H1 (cell line): Measurements from ENCODE around the gene RPL19. TPM values are rescaled to one million over a fixed set of nuclear protein-coding genes. Genes with fewer than 3 reads are reported as not detected.

Source experiments
- CTCF ChIA-PET: fragments of 300-600 bp; sonication (Branson Sonifier 250); formaldehyde crosslinking; loops from one replicate; lab custom pipeline; 2021; ENCODE audit not compliant: partially characterized antibody; lab: Charles Lee
- POLR2A ChIA-PET: fragments of 300-600 bp; sonication (Branson Sonifier 250); formaldehyde crosslinking; loops from one replicate; lab custom pipeline; 2021; ENCODE audit warnings: inconsistent platforms; ENCODE audit not compliant: partially characterized antibody; lab: Charles Lee
- DNase-seq, 2 experiments: peaks; one replicate each; pipeline versions ENCODE4 v3.0.0 to v3.0.0-alpha.2; 2010 to 2022; ENCODE audit warnings: low spot score in 2 of 2, low read depth in 1 of 2, mixed read lengths in 1 of 2
- FAIRE-seq: peaks from 2 replicates; lab custom pipeline; 2011; peaks lifted over from hg19 to GRCh38; lab: Jason Lieb, UNC
- H2AFZ ChIP-seq: 2 replicates; pipeline ENCODE4 v1.8.1; 2012; ENCODE audit warnings: low read length, inconsistent platforms
- H2AK5ac ChIP-seq: 2 replicates; pipeline ENCODE4 v1.6.1; 2013; ENCODE audit warnings: low read depth, low read length
- H2BK120ac ChIP-seq: replicated peaks from 2 replicates; pipeline ENCODE3; 2013; ENCODE audit warnings: low read depth, low read length, inconsistent platforms
- H2BK12ac ChIP-seq: 2 replicates; pipeline ENCODE4 v1.6.1; 2013; ENCODE audit warnings: low read depth, low read length
- H2BK15ac ChIP-seq: 2 replicates; pipeline ENCODE4 v1.6.1; 2013; ENCODE audit warnings: low read length
- H2BK20ac ChIP-seq: 2 replicates; pipeline ENCODE4 v1.6.1; 2013; ENCODE audit warnings: low read length
- H2BK5ac ChIP-seq: 2 replicates; pipeline ENCODE4 v1.6.1; 2013; ENCODE audit warnings: low read depth, low read length
- H3K14ac ChIP-seq: 2 replicates; pipeline ENCODE4 v1.6.1; 2013; ENCODE audit warnings: inconsistent platforms; ENCODE audit not compliant: insufficient read length
- H3K18ac ChIP-seq: 2 replicates; pipeline ENCODE4 v1.6.1; 2013; ENCODE audit warnings: low read length; ENCODE audit errors: extremely low read depth
- H3K23ac ChIP-seq: 2 replicates; pipeline ENCODE4 v1.6.1; 2013; ENCODE audit warnings: inconsistent platforms; ENCODE audit not compliant: insufficient read length
- H3K23me2 ChIP-seq: 2 replicates; pipeline ENCODE4 v1.6.1; 2013; ENCODE audit warnings: low read depth, low read length
- H3K27ac ChIP-seq: 2 replicates; pipeline ENCODE4 v1.6.1; 2011; ENCODE audit warnings: low read depth, low read length, inconsistent platforms
- H3K27me3 ChIP-seq, 4 experiments: replicated peaks in 1 of 4; 1 replicate in 1 of 4; 2 replicates in 3 of 4; pipeline versions ENCODE4 v1.6.1 to v1.8.1; 2011 to 2013; ENCODE audit warnings: low read length in 3 of 4, mild to moderate bottlenecking in 3 of 4, inconsistent platforms in 2 of 4, mixed read lengths in 2 of 4, moderate library complexity in 1 of 4; ENCODE audit not compliant: control insufficient read depth in 3 of 4, insufficient read depth in 3 of 4; ENCODE audit errors: extremely low read depth in 1 of 4
- H3K36me3 ChIP-seq, 4 experiments: 2 replicates each; pipeline versions ENCODE4 v1.6.1 to v1.8.1; 2011 to 2013; ENCODE audit warnings: mild to moderate bottlenecking in 4 of 4, low read length in 3 of 4, moderate library complexity in 2 of 4, control low read depth in 1 of 4, inconsistent platforms in 1 of 4; ENCODE audit not compliant: insufficient read depth in 4 of 4, control insufficient read depth in 2 of 4
- H3K4ac ChIP-seq: replicated peaks from 2 replicates; pipeline ENCODE3; 2013; ENCODE audit warnings: low read length, low read depth, mixed read lengths, inconsistent platforms; ENCODE audit not compliant: insufficient read length
- H3K4me1 ChIP-seq, 4 experiments: replicated peaks in 1 of 4; 1 replicate in 1 of 4; 2 replicates in 3 of 4; pipeline versions ENCODE4 v1.6.1 to v1.8.1; 2011 to 2013; ENCODE audit warnings: low read length in 3 of 4, inconsistent platforms in 2 of 4, mixed read lengths in 1 of 4; ENCODE audit not compliant: insufficient read depth in 4 of 4, control insufficient read depth in 3 of 4
- H3K4me2 ChIP-seq, 2 experiments: 2 replicates each; pipeline versions ENCODE4 v1.6.1 to v1.8.1; 2011 to 2013; ENCODE audit warnings: low read depth in 2 of 2, low read length in 2 of 2, control low read depth in 1 of 2, inconsistent platforms in 1 of 2, mild to moderate bottlenecking in 1 of 2; ENCODE audit not compliant: insufficient read depth in 1 of 2
- H3K4me3 ChIP-seq, 4 experiments: fragments of 200-600, 300-600 bp in 1 of 4; sonication (generic), shearing (Covaris generic), sonication (Bioruptor Twin) in 1 of 4; 2 replicates each; pipeline versions ENCODE4 v1.5.1 to v1.8.1; 2011 to 2016; ENCODE audit warnings: low read length in 4 of 4, low read depth in 3 of 4, control low read depth in 2 of 4, inconsistent platforms in 2 of 4, mild to moderate bottlenecking in 2 of 4, mixed read lengths in 1 of 4, moderate library complexity in 1 of 4; ENCODE audit not compliant: insufficient read depth in 2 of 4; ENCODE audit errors: extremely low read depth in 1 of 4
- H3K56ac ChIP-seq: replicated peaks from 2 replicates; pipeline ENCODE3; 2013; ENCODE audit warnings: low read depth, mild to moderate bottlenecking, mixed read lengths, low read length, inconsistent platforms; ENCODE audit not compliant: insufficient read length
- H3K79me1 ChIP-seq: 2 replicates; pipeline ENCODE4 v1.6.1; 2013; ENCODE audit warnings: low read depth, low read length, control low read depth
- H3K79me2 ChIP-seq, 2 experiments: 2 replicates each; pipeline versions ENCODE4 v1.6.1 to v1.8.1; 2012 to 2013; ENCODE audit warnings: low read length in 2 of 2, mild to moderate bottlenecking in 2 of 2, inconsistent platforms in 1 of 2; ENCODE audit not compliant: insufficient read depth in 2 of 2, control insufficient read depth in 1 of 2
- H3K9ac ChIP-seq, 4 experiments: replicated peaks in 1 of 4; 1 replicate in 1 of 4; 2 replicates in 3 of 4; pipeline versions ENCODE4 v1.6.1 to v1.8.1; 2011 to 2013; ENCODE audit warnings: low read depth in 3 of 4, low read length in 3 of 4, control low read depth in 2 of 4, mild to moderate bottlenecking in 2 of 4, moderate library complexity in 2 of 4, inconsistent platforms in 1 of 4; ENCODE audit errors: extremely low read depth in 1 of 4
- H3K9me3 ChIP-seq, 2 experiments: 2 replicates each; pipeline versions ENCODE4 v1.6.1 to v1.8.1; 2012 to 2013; ENCODE audit warnings: mild to moderate bottlenecking in 2 of 2, moderate library complexity in 2 of 2, control low read depth in 1 of 2, inconsistent platforms in 1 of 2, low read depth in 1 of 2, low read length in 1 of 2, mixed read lengths in 1 of 2; ENCODE audit not compliant: insufficient read depth in 2 of 2
- H4K20me1 ChIP-seq, 2 experiments: replicated peaks in 1 of 2; 2 replicates each; pipeline versions ENCODE3 to v1.8.1; 2011 to 2013; ENCODE audit warnings: inconsistent platforms in 2 of 2, low read length in 2 of 2, mild to moderate bottlenecking in 1 of 2; ENCODE audit not compliant: insufficient read depth in 2 of 2, control insufficient read depth in 1 of 2
- H4K5ac ChIP-seq: 2 replicates; pipeline ENCODE4 v1.6.1; 2013; ENCODE audit warnings: low read length, low read depth, mixed read lengths, inconsistent platforms; ENCODE audit not compliant: insufficient read length
- H4K8ac ChIP-seq: 2 replicates; pipeline ENCODE4 v1.8.0; 2013; ENCODE audit warnings: mild to moderate bottlenecking, moderate library complexity, low read length, inconsistent platforms; ENCODE audit not compliant: insufficient read depth; ENCODE audit errors: extremely low read depth
- H4K91ac ChIP-seq: replicated peaks from 2 replicates; pipeline ENCODE3; 2013; ENCODE audit warnings: low read length, mixed read lengths, inconsistent platforms; ENCODE audit not compliant: insufficient read length
- GTF2F1 ChIP-seq: IDR thresholded peaks from 2 replicates; pipeline ENCODE4 v1.6.1; 2012; ENCODE audit warnings: low read depth, low read length, improper control_type of control experiment, borderline replicate concordance
- SP4 ChIP-seq: IDR thresholded peaks from 2 replicates; pipeline ENCODE4 v1.6.1; 2012; ENCODE audit warnings: low read length, inconsistent platforms
- SUZ12 ChIP-seq: fragments of 200-600 bp; sonication (generic); IDR thresholded peaks from 2 replicates; pipeline ENCODE4 v1.6.1; 2012; ENCODE audit warnings: mild to moderate bottlenecking, inconsistent platforms, low read length, moderate library complexity, mixed read lengths
- WGBS, 2 experiments: shearing (Covaris generic) in 1 of 2; methylation state at CpG; one replicate each; pipeline versions ENCODE4 v1.1.6 to v1.1.7; 2013 to 2015; ENCODE audit warnings: low lambda C conversion rate in 2 of 2, mixed read lengths in 2 of 2, inconsistent platforms in 1 of 2, low coverage in 1 of 2, missing lambda C conversion rate in 1 of 2; ENCODE audit not compliant: insufficient replicate concordance in 2 of 2, insufficient coverage in 1 of 2, insufficient read length in 1 of 2; ENCODE audit errors: extremely low coverage in 1 of 2, missing lambda C conversion rate in 1 of 2; 5-methylcytosine and 5-hydroxymethylcytosine counted together
- polyA plus RNA-seq, 7 experiments: library from polyadenylated mRNA; depleted of rRNA in 3 of 7; stranded (reverse) in 5 of 7; unstranded in 2 of 7; fragments of >200 nt in 5 of 7; fragments of 200-250 nt in 2 of 7; gene quantifications; 1 replicate in 5 of 7; 2 replicates in 1 of 7; 4 replicates in 1 of 7; pipeline versions ENCODE4 v1.2.1 to v1.2.3, GENCODE V29; 2011 to 2013; ENCODE audit warnings: missing spikeins in 2 of 7, mixed read lengths in 2 of 7
- total RNA-seq: library from RNA; stranded (reverse); fragmentation: NEBNext Ultra II Directional; extraction: Animal tissue kit (Norgen Biotek cat#: 25700); gene quantifications from 2 replicates; pipeline ENCODE4 v1.2.1, GENCODE V29; 2021

The RPL19 gene
- total and polyA plus RNA-seq, 2 of the 8 experiments (the other 6 are each of a cell fraction or from before 2014, with no cell fraction given) = 2,108 to 2,182 TPM

GRCh38 chr17:39208893-39209292 is 8.8 kb downstream of the RPL19 start:
- Histone ChIP-seq H4K91ac (peak overlapping the region; percentile 84), H2BK12ac (peak overlapping the region; percentile 96), H3K9me3 (no peaks in the 10 kb centered on the region), H3K14ac (no peak overlapping the region), H3K23me2 (peaks cover 6% of the 10 kb centered on the region; the same call in 1 of the 2 replicates), H3K79me2 (no peaks in the 10 kb centered on the region), H3K27ac (no peak overlapping the region), H3K4ac (peak overlapping the region; percentile 70), H4K20me1 (peaks cover 0 to 5% of the 10 kb centered on the region in 2 experiments), H3K79me1 (no peaks in the 10 kb centered on the region), H3K4me2 (peak overlapping the region; percentile 68 to 85; a peak in 3 of 4 replicates), H2BK20ac (peak overlapping the region; percentile 87; the same call in 1 of the 2 replicates), H3K36me3 (peaks cover 9 to 14% (median 13%) of the 10 kb centered on the region in 4 experiments; a peak in 7 of 8 replicates), H3K18ac (peak overlapping the region; percentile 85), H2BK15ac (peak overlapping the region; percentile 88), H3K23ac (no peak overlapping the region), H2AFZ (no peak overlapping the region), H2BK5ac (peak overlapping the region; percentile 87; the same call in 1 of the 2 replicates), H3K56ac (no peak overlapping the region), H4K8ac (no peak overlapping the region; the same call in 1 of the 2 replicates), H3K27me3 (peaks cover 0 to 4% (median 2%) of the 10 kb centered on the region in 4 experiments; a peak in 3 of 7 replicates), H4K5ac (no peak overlapping the region), H3K4me1 (peaks cover 5 to 32% (median 24%) of the 10 kb centered on the region in 4 experiments), H3K4me3 (peak overlapping the region in 3 of 4 experiments; percentile 49 to 62 (median 51); a peak in 2 of 8 replicates), H2BK120ac (no peak overlapping the region), H3K9ac (no peak overlapping the region; a peak in 2 of 7 replicates), H2AK5ac (0 out of 2 replicates have a peak overlapping the region, but pooled peaks have one; percentile 80)
- ChIA-PET CTCF (interaction anchor here (0.6 to 24.1 kb wide), 11 partner anchors 9 to 1720 kb away, joined by 3 to 982 read pairs (median 6); partner anchors contain the start of genes CACNB1, RPL19 and STAC2), POLR2A (interaction anchor here (0.5 to 9.5 kb wide), 15 partner anchors 10 to 362 kb away, joined by 3 to 113 read pairs (median 5); partner anchors contain the start of genes CACNB1, RPL19 and STAC2)
- FAIRE-seq (no peak), DNase-seq (no peak)
- TF ChIP-seq SUZ12 (no peak), SP4 (no peak), GTF2F1 (no peak)
- 61% methylated on average over 8 of the region's 8 CpGs; no CpG with 5 or more reads in 1 of the 2 experiments for WGBS, 2 experiments
